ENCODE results near the gene SEPTIN2. TPM values are rescaled to one million over a fixed set of nuclear protein-coding genes. Genes with fewer than 3 reads are reported as not detected.
A peak's percentile ranks its signal among the peaks of the same experiment; 100 is the strongest.

SEPTIN2 gene
- total RNA-seq, 2 experiments from 2014 or later, result 198 to 275 TPM

DNA sequence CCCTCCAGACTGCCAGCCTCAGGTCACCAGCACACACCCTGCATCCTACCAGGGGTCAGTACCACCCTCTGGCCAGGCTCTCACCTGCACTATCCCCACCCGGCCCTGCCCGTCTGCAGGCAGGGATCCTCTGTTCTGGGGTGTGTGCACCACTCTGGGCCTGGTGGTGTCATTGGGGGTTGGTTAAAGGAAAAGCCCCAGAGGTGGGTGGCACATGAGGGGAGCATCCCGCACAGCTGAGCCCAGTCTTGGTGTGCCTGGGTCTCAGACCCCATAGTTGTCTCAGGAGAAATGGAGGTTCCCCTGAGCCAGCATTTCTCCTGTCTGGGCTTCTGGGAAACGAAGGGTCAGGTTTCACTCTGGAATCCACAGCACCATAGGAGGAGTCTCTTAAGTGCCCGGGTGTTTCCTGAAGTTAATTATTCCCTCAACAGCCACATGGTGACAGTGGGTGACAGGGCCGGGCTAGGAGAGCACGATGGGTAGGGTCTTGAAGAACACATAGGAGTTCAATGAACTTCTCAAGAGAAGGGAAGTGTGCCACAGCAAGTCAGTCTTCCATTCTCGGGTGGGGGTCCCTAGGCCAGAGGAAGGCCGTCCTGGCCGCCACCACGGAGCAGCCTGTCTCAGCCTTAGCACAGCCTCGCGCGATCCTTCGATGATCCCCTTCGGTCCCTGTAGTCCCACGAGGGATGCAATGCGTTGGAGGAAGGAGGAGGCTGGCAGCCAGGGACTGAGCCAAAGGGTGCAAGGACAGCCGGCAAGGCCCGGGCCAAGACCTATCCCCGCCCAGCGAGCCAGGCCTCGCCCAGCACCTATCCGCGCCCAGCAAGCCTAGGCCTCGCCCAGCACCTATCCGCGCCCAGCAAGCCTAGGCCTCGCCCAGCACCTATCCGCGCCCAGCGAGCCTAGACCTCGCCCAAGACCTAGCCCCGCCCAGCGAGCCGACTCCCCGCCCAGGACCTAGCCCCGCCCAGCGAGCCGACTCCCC, 39.2 kb downstream of the SEPTIN2 start:
- ChIA-PET CTCF (ENCODE audit: unreplicated experiment) (no interaction called here), POLR2A (no interaction called here)
- peaks cover 51% of the 10 kb centered on the region for H3K36me3 ChIP-seq (ENCODE audit: insufficient read depth, low read length)
- peak overlapping the region; percentile 21 for H3K4me3 ChIP-seq (ENCODE audit: low read depth, low read length, poor library complexity, severe bottlenecking)
- intact Hi-C loops (cut with micrococcal nuclease; ENCODE audit: unreplicated experiment), result loop anchor here (10.0 kb wide), 2 partner anchors 280 to 330 kb away; partner anchors contain the start of genes ATG4B, DTYMK and THAP4
- H3K79me2 ChIP-seq (ENCODE audit: insufficient read depth, low read depth, low read length), result peaks cover 31% of the 10 kb centered on the region; the same call in 1 of the 2 replicates
- no peak overlapping the region for H3K4me2 ChIP-seq (ENCODE audit: low read length)
- no peak overlapping the region for H3K27ac ChIP-seq (ENCODE audit: low read depth, low read length, poor library complexity, severe bottlenecking)
- TF ChIP-seq EZH2phosphoT487 (IDR thresholded peaks at IDR 0.05; ENCODE audit: borderline replicate concordance, low read depth, low read length), result no peak
- TF ChIP-seq, protein P1, sequence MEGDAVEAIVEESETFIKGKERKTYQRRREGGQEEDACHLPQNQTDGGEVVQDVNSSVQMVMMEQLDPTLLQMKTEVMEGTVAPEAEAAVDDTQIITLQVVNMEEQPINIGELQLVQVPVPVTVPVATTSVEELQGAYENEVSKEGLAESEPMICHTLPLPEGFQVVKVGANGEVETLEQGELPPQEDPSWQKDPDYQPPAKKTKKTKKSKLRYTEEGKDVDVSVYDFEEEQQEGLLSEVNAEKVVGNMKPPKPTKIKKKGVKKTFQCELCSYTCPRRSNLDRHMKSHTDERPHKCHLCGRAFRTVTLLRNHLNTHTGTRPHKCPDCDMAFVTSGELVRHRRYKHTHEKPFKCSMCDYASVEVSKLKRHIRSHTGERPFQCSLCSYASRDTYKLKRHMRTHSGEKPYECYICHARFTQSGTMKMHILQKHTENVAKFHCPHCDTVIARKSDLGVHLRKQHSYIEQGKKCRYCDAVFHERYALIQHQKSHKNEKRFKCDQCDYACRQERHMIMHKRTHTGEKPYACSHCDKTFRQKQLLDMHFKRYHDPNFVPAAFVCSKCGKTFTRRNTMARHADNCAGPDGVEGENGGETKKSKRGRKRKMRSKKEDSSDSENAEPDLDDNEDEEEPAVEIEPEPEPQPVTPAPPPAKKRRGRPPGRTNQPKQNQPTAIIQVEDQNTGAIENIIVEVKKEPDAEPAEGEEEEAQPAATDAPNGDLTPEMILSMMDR (conservative IDR thresholded peaks at IDR 0.05; ENCODE audit: low read length), result no peak
- no peaks in the 10 kb centered on the region for H3K9me2 ChIP-seq (ENCODE audit: insufficient read depth, low read length)
- H2AFZ ChIP-seq (ENCODE audit: low read length), result no peak overlapping the region
- DNase-seq (ENCODE audit: low spot score), result peak; percentile 75
- no TSS peak for BruUV-seq (replicated peaks)
- peaks cover 33% of the 10 kb centered on the region for H3K4me1 ChIP-seq (ENCODE audit: insufficient read depth, low read length, poor library complexity, severe bottlenecking)
- H3K9me3 ChIP-seq (ENCODE audit: low read length), result no peaks in the 10 kb centered on the region
- H4K20me1 ChIP-seq (ENCODE audit: insufficient read depth, low read length), result peaks cover 13% of the 10 kb centered on the region; the same call in 1 of the 2 replicates

DNA sequence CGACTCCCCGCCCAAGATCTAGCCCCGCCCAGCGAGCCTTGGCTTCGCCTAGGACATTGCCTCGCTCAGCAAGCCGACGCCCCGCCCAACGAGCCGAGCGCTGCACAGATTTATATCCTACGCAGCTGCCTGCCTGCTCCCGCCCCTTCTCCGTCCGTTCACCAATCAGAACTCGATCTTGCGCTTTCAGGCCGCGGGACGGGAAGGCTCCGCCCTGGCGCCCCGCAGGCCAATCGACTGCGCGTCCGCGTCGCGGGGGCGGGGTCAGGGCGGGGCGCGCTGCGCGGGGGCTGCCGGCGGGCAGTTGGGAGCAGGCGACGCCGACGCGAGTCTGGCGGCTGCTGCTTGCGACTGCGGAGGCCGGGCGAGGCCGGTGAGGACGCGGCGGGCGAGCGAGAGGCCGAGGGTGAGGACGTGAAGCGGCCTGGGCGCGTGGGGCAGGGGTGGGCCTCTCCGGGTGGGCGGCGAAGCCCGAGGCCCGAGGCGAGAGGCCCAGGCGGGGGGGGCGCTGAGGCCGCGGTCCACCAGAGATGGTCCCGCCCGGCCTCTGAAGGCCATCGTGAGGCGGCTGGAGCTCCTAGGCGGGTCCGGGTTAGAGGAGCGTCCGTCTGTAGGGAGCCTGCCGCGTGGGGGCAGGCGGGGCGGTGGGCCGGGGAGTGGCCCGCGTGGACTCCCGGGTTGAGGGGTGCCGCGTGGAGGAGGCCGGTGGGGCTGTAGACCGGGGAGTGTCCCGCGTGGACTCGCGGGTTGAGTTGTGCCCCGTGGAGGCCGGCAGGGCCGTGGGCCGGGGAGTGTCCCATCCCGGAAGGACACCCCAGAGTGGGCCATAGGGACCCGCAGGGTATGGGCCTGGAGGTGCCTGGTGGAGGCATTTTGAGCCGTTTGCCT, 40.5 kb downstream of the SEPTIN2 start, which contains the start of gene FARP2:
Gene FARP2 (plus strand): TSS at position 303 of the 888 bp plus-strand sequence. CDS start 16,823 bp downstream, outside the sequence.
- H3K4me3 ChIP-seq (ENCODE audit: low read depth, low read length, poor library complexity, severe bottlenecking), result peak within 1 kb of the TSS; percentile 98
- ChIA-PET POLR2A (no interaction called here), CTCF (ENCODE audit: unreplicated experiment) (no interaction called here)
- H3K27ac ChIP-seq (ENCODE audit: low read depth, low read length, poor library complexity, severe bottlenecking), result peak within 1 kb of the TSS; percentile 30
- H3K9me2 ChIP-seq (ENCODE audit: insufficient read depth, low read length), result no peaks in the 10 kb centered on the region
- DNase-seq (ENCODE audit: low spot score), result peak; percentile 98
- H3K4me1 ChIP-seq (ENCODE audit: insufficient read depth, low read length, poor library complexity, severe bottlenecking), result peaks cover 33% of the 10 kb centered on the region
- no peaks in the 10 kb centered on the region for H3K9me3 ChIP-seq (ENCODE audit: low read length)
- peaks cover 13% of the 10 kb centered on the region; the same call in 1 of the 2 replicates for H4K20me1 ChIP-seq (ENCODE audit: insufficient read depth, low read length)
- intact Hi-C loops (cut with micrococcal nuclease; ENCODE audit: unreplicated experiment), result loop anchor here (1.0 to 10.0 kb wide), 6 partner anchors 37 to 525 kb away; partner anchors contain the start of genes ATG4B, DTYMK, HDLBP and SEPTIN2
- H3K4me2 ChIP-seq (ENCODE audit: low read length), result peak within 1 kb of the TSS; percentile 96
- TF ChIP-seq, protein P1 (conservative IDR thresholded peaks at IDR 0.05; ENCODE audit: low read length), result no peak
- no peak for TF ChIP-seq EZH2phosphoT487 (IDR thresholded peaks at IDR 0.05; ENCODE audit: borderline replicate concordance, low read depth, low read length)
- H2AFZ ChIP-seq (ENCODE audit: low read length), result no peak within 1 kb of the TSS; the same call in 1 of the 2 replicates
- peaks cover 39% of the 10 kb centered on the region for H3K36me3 ChIP-seq (ENCODE audit: insufficient read depth, low read length)
- no TSS peak for BruUV-seq (replicated peaks)
- peaks cover 35% of the 10 kb centered on the region; the same call in 1 of the 2 replicates for H3K79me2 ChIP-seq (ENCODE audit: insufficient read depth, low read depth, low read length)

Data from OCI-LY7 (cell line).